Measurements from ENCODE around the gene ITPKC. TPM values are rescaled to one million over a fixed set of nuclear protein-coding genes. Genes with fewer than 3 reads are reported as not detected.

Gene ITPKC
- total and polyA plus RNA-seq, 9 of the 15 experiments (the other 6 are each of a cell fraction or from before 2014, with no cell fraction given) = 0.08 to 9.3 (median 5.8) TPM

GRCh38 chr19:40750058-40750873 lies 33.4 kb downstream of the ITPKC start, which contains the start of gene ACTMAP (continued):
- peak; percentile 84 for TF ChIP-seq BRD9 (IDR thresholded peaks at IDR 0.05; ENCODE audit: low read depth, partially characterized antibody)
- TF ChIP-seq SNRNP70 (optimal IDR thresholded peaks at IDR 0.05; ENCODE audit: low read depth, low read length) = no peak
- TF ChIP-seq STAT5A (IDR thresholded peaks at IDR 0.05; ENCODE audit: borderline replicate concordance, low read length) = peak; percentile 18; the same call in 1 of the 2 replicates
- TF ChIP-seq FOXA1 (IDR thresholded peaks at IDR 0.05; ENCODE audit: borderline replicate concordance) = no peak
- TF ChIP-seq ID3 (CRISPR knock-in tag; IDR thresholded peaks at IDR 0.05) = no peak
- peak; percentile 86; the same call in 1 of the 2 replicates for TF ChIP-seq ID3 (tag; IDR thresholded peaks at IDR 0.05)
- no peak for TF ChIP-seq ELK3 (CRISPR knock-in tag; IDR thresholded peaks at IDR 0.05)
- TF ChIP-seq FOXK1 (CRISPR knock-in tag; IDR thresholded peaks at IDR 0.05; ENCODE audit: borderline replicate concordance) = no peak
- no peak for TF ChIP-seq ILF3 (IDR thresholded peaks at IDR 0.05; ENCODE audit: borderline replicate concordance)
- TF ChIP-seq USF2 (CRISPR knock-in tag; IDR thresholded peaks at IDR 0.05) = peak; percentile 97
- TF ChIP-seq SMARCB1 (IDR thresholded peaks at IDR 0.05; ENCODE audit: insufficient read length, low read depth) = no peak
- no peak for TF ChIP-seq KLF1 (tag; IDR thresholded peaks at IDR 0.05)
- TF ChIP-seq IFI16 (CRISPR knock-in tag; IDR thresholded peaks at IDR 0.05) = no peak
- TF ChIP-seq RBM22 (IDR thresholded peaks at IDR 0.05; ENCODE audit: low read depth, low read length, poor library complexity, severe bottlenecking) = no peak
- no peak for TF ChIP-seq ZNF23 (CRISPR knock-in tag; IDR thresholded peaks at IDR 0.05)
- TF ChIP-seq SAFB2 (IDR thresholded peaks at IDR 0.05; ENCODE audit: borderline replicate concordance, low read depth, low read length, severe bottlenecking) = no peak
- no peak for TF ChIP-seq GATA2 (CRISPR knock-in tag; IDR thresholded peaks at IDR 0.05)
- no peak for TF ChIP-seq GATAD2B (IDR thresholded peaks at IDR 0.05; ENCODE audit: borderline replicate concordance)
- no peak for TF ChIP-seq PHTF2 (CRISPR knock-in tag; IDR thresholded peaks at IDR 0.05)
- 0 out of 2 replicates have a peak, but pooled peaks have one; percentile 40 for TF ChIP-seq ZNF41 (CRISPR knock-in tag; conservative IDR thresholded peaks at IDR 0.05)
- no peak for TF ChIP-seq ZNF311 (CRISPR knock-in tag; IDR thresholded peaks at IDR 0.05)
- peak; percentile 59 for TF ChIP-seq GMEB1 (CRISPR knock-in tag; IDR thresholded peaks at IDR 0.05)
- 0 out of 2 replicates have a peak, but pooled peaks have one; percentile 25 for TF ChIP-seq DIDO1 (tag; IDR thresholded peaks at IDR 0.05; ENCODE audit: low read depth)
- peak; percentile 59 for TF ChIP-seq SMAD1 (IDR thresholded peaks at IDR 0.05; ENCODE audit: low read depth, low read length, partially characterized antibody)
- TF ChIP-seq ZKSCAN1 (IDR thresholded peaks at IDR 0.05; ENCODE audit: low read depth, low read length) = no peak
- TF ChIP-seq CHD4 (IDR thresholded peaks at IDR 0.05; ENCODE audit: insufficient read depth, insufficient replicate concordance, low read depth, low read length, poor library complexity, severe bottlenecking) = no peak
